ENCODE measurements around the gene RO60. TPM values are rescaled to one million over a fixed set of nuclear protein-coding genes. Genes with fewer than 3 reads are reported as not detected.

RO60 gene
- total and polyA plus RNA-seq, 4 experiments from 2014 or later = 75.2 to 133 (median 89.1) TPM

GRCh38 chr1:193069748-193070385 is 10.5 kb downstream of the RO60 start:
- ChIA-PET CTCF (ENCODE audit: partially characterized antibody) (interaction anchor here (1.6 to 2.4 kb wide), 2 partner anchors 11 to 53 kb away, joined by 5 to 13 read pairs; partner anchors contain the start of genes RO60 and UCHL5), POLR2A (ENCODE audit: partially characterized antibody) (interaction anchor here (1.0 to 1.3 kb wide), 2 partner anchors 12 to 264 kb away, joined by 3 to 5 read pairs; no protein-coding TSS in a partner anchor)
- Mint-ChIP-seq H3K27me3 (no peaks in the 10 kb centered on the region), H3K4me1 (peaks cover 39 to 63% (median 53%) of the 10 kb centered on the region in 4 donors), H3K9me3 (no peaks in the 10 kb centered on the region), H3K27ac (peak overlapping the region; percentile 39 to 82 (median 62)), H3K4me3 (peak overlapping the region in 6 of 8 donors; percentile 9 to 48 (median 24)), H3K36me3 (peaks cover 6 to 21% of the 10 kb centered on the region in 2 donors)
- DNase-seq = no peak
- Histone ChIP-seq H3K36me3 (ENCODE audit: insufficient read depth, low read length) (no peaks in the 10 kb centered on the region), H3K4me3 (ENCODE audit: low read length in 2 of 2) (no peak overlapping the region), H3K9me3 (ENCODE audit: control insufficient read depth in 1 of 2, low read length in 2 of 2) (no peaks in the 10 kb centered on the region), H3K27ac (ENCODE audit: low read depth, low read length) (no peak overlapping the region), H3K27me3 (ENCODE audit: insufficient read depth, low read length) (no peaks in the 10 kb centered on the region), H3K4me1 (ENCODE audit: insufficient read depth, low read length) (peaks cover 38% of the 10 kb centered on the region)
- intact Hi-C loops (cut with micrococcal nuclease) = no loop called here

GRCh38 chr1:193070386-193070753 is 11.0 kb downstream of the RO60 start:
- Histone ChIP-seq H3K9me3 (ENCODE audit: control insufficient read depth in 1 of 2, low read length in 2 of 2) (no peaks in the 10 kb centered on the region), H3K4me1 (ENCODE audit: insufficient read depth, low read length) (peaks cover 33% of the 10 kb centered on the region), H3K4me3 (ENCODE audit: low read length in 2 of 2) (no peak overlapping the region), H3K36me3 (ENCODE audit: insufficient read depth, low read length) (no peaks in the 10 kb centered on the region), H3K27ac (ENCODE audit: low read depth, low read length) (no peak overlapping the region), H3K27me3 (ENCODE audit: insufficient read depth, low read length) (no peaks in the 10 kb centered on the region)
- Mint-ChIP-seq H3K27ac (peak overlapping the region; percentile 39 to 82 (median 62)), H3K4me1 (peaks cover 35 to 60% (median 49%) of the 10 kb centered on the region in 4 donors), H3K27me3 (no peaks in the 10 kb centered on the region), H3K36me3 (peaks cover 6 to 22% of the 10 kb centered on the region in 2 donors), H3K4me3 (peak overlapping the region in 6 of 8 donors; percentile 9 to 48 (median 24)), H3K9me3 (no peaks in the 10 kb centered on the region)
- ChIA-PET POLR2A (ENCODE audit: partially characterized antibody) (interaction anchor here (1.0 to 2.2 kb wide), 4 partner anchors 12 to 264 kb away, joined by 3 to 9 read pairs (median 4); partner anchors contain the start of genes RO60 and UCHL5), CTCF (ENCODE audit: partially characterized antibody) (interaction anchor here (0.7 to 2.4 kb wide), 5 partner anchors 12 to 1223 kb away, joined by 3 to 13 read pairs (median 5); partner anchors contain the start of genes RO60 and UCHL5)
- intact Hi-C loops (cut with micrococcal nuclease) = no loop called here
- DNase-seq = peak in 1 of 5 donors; percentile 1

- ChIA-PET CTCF (ENCODE audit: partially characterized antibody) (interaction anchor here (0.7 to 2.4 kb wide), 5 partner anchors 12 to 1223 kb away, joined by 3 to 13 read pairs (median 5); partner anchors contain the start of genes RO60 and UCHL5), POLR2A (ENCODE audit: partially characterized antibody) (interaction anchor here (1.6 to 2.2 kb wide), 2 partner anchors 12 to 33 kb away, joined by 4 to 9 read pairs; partner anchors contain the start of genes RO60 and UCHL5)
- intact Hi-C loops (cut with micrococcal nuclease) = no loop called here
- DNase-seq = peak in 2 of 5 donors; percentile 4 to 33
- no peaks in the 10 kb centered on the region for H3K9me3 Mint-ChIP-seq
- Histone ChIP-seq H3K27me3 (ENCODE audit: insufficient read depth, low read length) (no peaks in the 10 kb centered on the region), H3K9me3 (ENCODE audit: control insufficient read depth in 1 of 2, low read length in 2 of 2) (no peaks in the 10 kb centered on the region), H3K4me1 (ENCODE audit: insufficient read depth, low read length) (peaks cover 29% of the 10 kb centered on the region), H3K27ac (ENCODE audit: low read depth, low read length) (peak overlapping the region; percentile 39), H3K36me3 (ENCODE audit: insufficient read depth, low read length) (no peaks in the 10 kb centered on the region), H3K4me3 (ENCODE audit: low read length in 2 of 2) (no peak overlapping the region)
- peaks cover 31 to 55% (median 46%) of the 10 kb centered on the region in 4 donors for H3K4me1 Mint-ChIP-seq
- no peaks in the 10 kb centered on the region for H3K27me3 Mint-ChIP-seq
- peaks cover 11 to 26% of the 10 kb centered on the region in 2 donors for H3K36me3 Mint-ChIP-seq
- peak overlapping the region; percentile 43 to 90 (median 84) for H3K27ac Mint-ChIP-seq
- peak overlapping the region in 6 of 8 donors; percentile 7 to 74 (median 43) for H3K4me3 Mint-ChIP-seq
Observed at GRCh38 chr1:193070942-193071341, 11.5 kb downstream of the RO60 start.

GRCh38 chr1:193077991-193078390 is 18.6 kb downstream of the RO60 start:
- Histone ChIP-seq H3K36me3 (ENCODE audit: insufficient read depth, low read length) (peaks cover 27% of the 10 kb centered on the region), H3K27me3 (ENCODE audit: insufficient read depth, low read length) (no peaks in the 10 kb centered on the region), H3K4me3 (ENCODE audit: low read length in 2 of 2) (no peak overlapping the region), H3K9me3 (ENCODE audit: control insufficient read depth in 1 of 2, low read length in 2 of 2) (no peaks in the 10 kb centered on the region), H3K4me1 (ENCODE audit: insufficient read depth, low read length) (no peaks in the 10 kb centered on the region), H3K27ac (ENCODE audit: low read depth, low read length) (no peak overlapping the region)
- intact Hi-C loops (cut with micrococcal nuclease) = no loop called here
- peaks cover 0 to 11% (median 5%) of the 10 kb centered on the region in 4 donors for H3K4me1 Mint-ChIP-seq
- no peak overlapping the region for H3K27ac Mint-ChIP-seq
- H3K27me3 Mint-ChIP-seq = no peaks in the 10 kb centered on the region
- H3K9me3 Mint-ChIP-seq = no peaks in the 10 kb centered on the region
- H3K4me3 Mint-ChIP-seq = no peak overlapping the region
- POLR2A ChIA-PET (ENCODE audit: partially characterized antibody) = no interaction called here
- CTCF ChIA-PET (ENCODE audit: partially characterized antibody) = no interaction called here
- DNase-seq = no peak
- H3K36me3 Mint-ChIP-seq = peaks cover 46 to 47% of the 10 kb centered on the region in 2 donors

- Mint-ChIP-seq H3K27ac (peak overlapping the region in 1 of 7 donors; percentile 8), H3K9me3 (no peaks in the 10 kb centered on the region), H3K4me1 (peaks cover 0 to 10% (median 5%) of the 10 kb centered on the region in 4 donors), H3K4me3 (no peak overlapping the region), H3K36me3 (peaks cover 55 to 57% of the 10 kb centered on the region in 2 donors), H3K27me3 (no peaks in the 10 kb centered on the region)
- no peak overlapping the region for H3K4me3 ChIP-seq (ENCODE audit: low read length in 2 of 2)
- intact Hi-C loops (cut with micrococcal nuclease) = no loop called here
- no peaks in the 10 kb centered on the region for H3K4me1 ChIP-seq (ENCODE audit: insufficient read depth, low read length)
- POLR2A ChIA-PET (ENCODE audit: partially characterized antibody) = no interaction called here
- DNase-seq = no peak
- H3K27ac ChIP-seq (ENCODE audit: low read depth, low read length) = no peak overlapping the region
- peaks cover 37% of the 10 kb centered on the region for H3K36me3 ChIP-seq (ENCODE audit: insufficient read depth, low read length)
- CTCF ChIA-PET (ENCODE audit: partially characterized antibody) = no interaction called here
- no peaks in the 10 kb centered on the region for H3K27me3 ChIP-seq (ENCODE audit: insufficient read depth, low read length)
- H3K9me3 ChIP-seq (ENCODE audit: control insufficient read depth in 1 of 2, low read length in 2 of 2) = no peaks in the 10 kb centered on the region
Observed at GRCh38 chr1:193079187-193079586, 19.8 kb downstream of the RO60 start.

- no peak overlapping the region for H3K27ac ChIP-seq (ENCODE audit: low read depth, low read length)
- H3K9me3 ChIP-seq (ENCODE audit: control insufficient read depth in 1 of 2, low read length in 2 of 2) = no peaks in the 10 kb centered on the region
- ChIA-PET CTCF (ENCODE audit: partially characterized antibody) (no interaction called here), POLR2A (ENCODE audit: partially characterized antibody) (no interaction called here)
- intact Hi-C loops (cut with micrococcal nuclease) = no loop called here
- Mint-ChIP-seq H3K9me3 (no peaks in the 10 kb centered on the region), H3K4me3 (no peak overlapping the region), H3K27ac (peak overlapping the region in 1 of 7 donors; percentile 63), H3K36me3 (peaks cover 54 to 56% of the 10 kb centered on the region in 2 donors), H3K4me1 (peaks cover 0 to 7% (median 0%) of the 10 kb centered on the region in 4 donors), H3K27me3 (no peaks in the 10 kb centered on the region)
- no peaks in the 10 kb centered on the region for H3K4me1 ChIP-seq (ENCODE audit: insufficient read depth, low read length)
- peaks cover 35% of the 10 kb centered on the region for H3K36me3 ChIP-seq (ENCODE audit: insufficient read depth, low read length)
- no peak overlapping the region for H3K4me3 ChIP-seq (ENCODE audit: low read length in 2 of 2)
- no peak for DNase-seq
- no peaks in the 10 kb centered on the region for H3K27me3 ChIP-seq (ENCODE audit: insufficient read depth, low read length)
Observed at GRCh38 chr1:193083365-193084088, 24.1 kb downstream of the RO60 start.

GRCh38 chr1:193085263-193085662 is 25.9 kb downstream of the RO60 start:
- Histone ChIP-seq H3K27ac (ENCODE audit: low read depth, low read length) (no peak overlapping the region), H3K4me1 (ENCODE audit: insufficient read depth, low read length) (no peaks in the 10 kb centered on the region), H3K4me3 (ENCODE audit: low read length in 2 of 2) (no peak overlapping the region), H3K9me3 (ENCODE audit: control insufficient read depth in 1 of 2, low read length in 2 of 2) (no peaks in the 10 kb centered on the region), H3K27me3 (ENCODE audit: insufficient read depth, low read length) (no peaks in the 10 kb centered on the region), H3K36me3 (ENCODE audit: insufficient read depth, low read length) (peaks cover 33% of the 10 kb centered on the region)
- CTCF ChIA-PET (ENCODE audit: partially characterized antibody) = interaction anchor here (1.1 to 1.7 kb wide), 3 partner anchors 8 to 38 kb away, joined by 3 to 6 read pairs (median 5); no protein-coding TSS in a partner anchor
- H3K4me3 Mint-ChIP-seq = no peak overlapping the region
- POLR2A ChIA-PET (ENCODE audit: partially characterized antibody) = interaction anchor here (0.6 to 1.2 kb wide), 2 partner anchors 27 to 77 kb away, joined by 3 to 7 read pairs; partner anchors contain the start of gene UCHL5
- H3K4me1 Mint-ChIP-seq = peaks cover 0 to 7% (median 0%) of the 10 kb centered on the region in 4 donors
- peak overlapping the region in 1 of 7 donors; percentile 27 for H3K27ac Mint-ChIP-seq
- DNase-seq = no peak
- H3K27me3 Mint-ChIP-seq = no peaks in the 10 kb centered on the region
- intact Hi-C loops (cut with micrococcal nuclease) = no loop called here
- peaks cover 46 to 51% of the 10 kb centered on the region in 2 donors for H3K36me3 Mint-ChIP-seq
- H3K9me3 Mint-ChIP-seq = no peaks in the 10 kb centered on the region

Measured in CD4-positive, alpha-beta memory T cell (primary cell).